ENCODE data around the gene STRBP. TPM values are rescaled to one million over a fixed set of nuclear protein-coding genes. Genes with fewer than 3 reads are reported as not detected.

Gene STRBP
- total RNA-seq, 1 donor from 2014 or later, result 84.8 TPM

- FAIRE-seq, result no peak
- no peak for DNase-seq (ENCODE audit: low spot score in 2 of 2)
These were observed 184.7 kb downstream of the STRBP start for GRCh38 chr9:123083680-123084079.

- no peak for DNase-seq (ENCODE audit: low spot score in 2 of 2)
- no peak for FAIRE-seq
These were observed 186.6 kb downstream of the STRBP start for GRCh38 chr9:123081824-123082223.

- no peak for FAIRE-seq
- no peak for DNase-seq (ENCODE audit: low spot score in 2 of 2)
These were observed 187.9 kb downstream of the STRBP start for GRCh38 chr9:123080444-123080843.

GRCh38 chr9:123074628-123075027, 193.8 kb downstream of the STRBP start:
- DNase-seq (ENCODE audit: low spot score in 2 of 2) (no peak), FAIRE-seq (no peak)

- DNase-seq (ENCODE audit: low spot score in 2 of 2) (no peak), FAIRE-seq (no peak)
These were observed 194.4 kb downstream of the STRBP start for GRCh38 chr9:123073991-123074422.

- DNase-seq (ENCODE audit: low spot score in 2 of 2) (no peak), FAIRE-seq (no peak)
These were observed 194.9 kb downstream of the STRBP start for GRCh38 chr9:123073441-123073840.

- no peak for FAIRE-seq
- DNase-seq (ENCODE audit: low spot score in 2 of 2), result no peak
These were observed 195.9 kb downstream of the STRBP start for GRCh38 chr9:123072407-123072995.

Other genes starting within 250 kb of the STRBP start
- 28.9 TPM for gene GPR21, start 234.9 kb downstream of the STRBP start, total RNA-seq
- gene CRB2, start 87.6 kb upstream of the STRBP start, total RNA-seq, result 2.4 TPM

Data from frontal cortex (tissue), 4 donors.